NCI-H187 treated with DMSO at 0.1 percent for 48 hours (cell line): Measurements from ENCODE around the gene RFNG.

Source experiments
- DNase-seq: peaks from one replicate; lab custom pipeline; 2025; lab: John Stamatoyannopoulos, UW

The RFNG gene

DNA sequence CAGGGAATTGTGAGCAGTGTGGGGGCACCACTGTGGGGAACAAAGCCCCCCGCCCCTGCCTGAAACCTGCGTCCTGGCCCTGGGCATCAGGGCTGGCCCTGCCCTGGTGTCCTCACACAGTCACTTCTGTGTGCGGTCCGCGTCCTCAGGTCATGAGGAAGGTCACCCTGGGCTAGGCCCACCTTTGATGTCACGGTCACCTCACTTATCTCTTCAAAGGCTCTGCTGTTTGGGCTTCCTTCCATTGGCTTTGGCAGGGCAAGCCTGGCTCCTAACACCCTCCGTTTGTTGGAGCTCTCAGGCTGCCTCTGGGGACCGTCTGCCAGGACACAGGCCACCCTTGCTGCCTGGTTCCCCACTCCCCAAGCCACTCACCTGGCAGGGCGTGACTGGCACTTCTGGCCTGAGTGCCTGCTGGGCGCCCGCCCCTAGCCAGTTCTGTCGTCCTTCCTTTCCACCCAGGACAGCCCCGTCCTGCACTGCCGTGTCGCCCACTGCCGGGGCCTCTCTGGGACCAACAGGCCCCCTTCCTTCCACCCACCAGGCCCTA lies 37.8 kb downstream of the RFNG start:
- DNase-seq = no peak

DNA sequence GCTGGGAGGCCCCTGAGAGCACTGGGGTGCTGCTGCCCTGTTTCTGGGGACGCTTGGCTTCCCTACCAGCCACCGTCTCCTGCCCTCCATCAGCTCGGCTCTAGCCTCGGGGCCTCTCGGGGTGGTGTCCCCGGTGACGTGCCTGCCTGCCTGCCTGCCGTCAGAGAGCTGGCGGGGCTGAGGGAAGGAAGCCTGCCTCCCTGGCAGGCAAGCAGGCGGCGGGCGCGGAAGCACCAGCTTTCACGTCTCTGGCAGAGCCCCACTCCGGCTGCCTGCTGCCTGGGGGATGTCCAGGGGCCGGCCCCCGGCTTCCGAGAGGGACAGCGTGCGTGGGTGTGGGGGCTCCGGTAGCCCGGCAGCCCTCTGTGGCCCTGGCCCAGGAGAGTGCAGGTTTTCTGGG lies 38.3 kb downstream of the RFNG start:
- no peak for DNase-seq

- no peak for DNase-seq
Observed at GRCh38 chr17:82012640-82013295, 38.8 kb downstream of the RFNG start.

GRCh38 chr17:82012261-82012639 lies 39.4 kb downstream of the RFNG start:
- DNase-seq = no peak

GRCh38 chr17:82011617-82012187 lies 39.9 kb downstream of the RFNG start:
- DNase-seq = no peak

- no peak for DNase-seq
Observed at GRCh38 chr17:82010575-82011525, 40.8 kb downstream of the RFNG start.

DNA sequence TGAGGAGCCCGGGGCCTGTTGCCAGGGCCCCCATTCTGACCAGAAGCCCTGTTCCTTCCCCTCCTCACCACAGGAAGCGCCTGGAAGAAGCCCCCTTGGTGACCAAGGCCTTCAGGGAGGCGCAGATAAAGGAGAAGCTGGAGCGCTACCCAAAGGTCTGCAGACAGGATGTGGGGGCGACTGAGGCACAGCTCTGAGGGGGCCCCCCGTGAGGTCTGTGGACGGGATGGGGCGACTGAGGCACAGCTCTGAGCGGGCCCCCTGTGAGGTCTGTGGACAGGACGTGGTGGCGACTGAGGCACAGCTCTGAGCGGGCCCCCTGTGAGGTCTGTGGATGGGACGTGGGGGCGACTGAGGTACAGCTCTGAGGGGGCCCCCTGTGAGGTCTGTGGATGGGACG lies 42.2 kb downstream of the RFNG start:
- DNase-seq = no peak

- no peak for DNase-seq
Observed at GRCh38 chr17:82008941-82009405, 42.6 kb downstream of the RFNG start.

- no peak for DNase-seq
Observed at GRCh38 chr17:82008258-82008940, 43.2 kb downstream of the RFNG start.

GRCh38 chr17:82007495-82008257 lies 43.9 kb downstream of the RFNG start:
- no peak for DNase-seq

- DNase-seq = no peak
Observed at GRCh38 chr17:82007228-82007494, 44.5 kb downstream of the RFNG start.

GRCh38 chr17:82006468-82007227 lies 45.0 kb downstream of the RFNG start:
- no peak for DNase-seq

GRCh38 chr17:82005701-82006348 lies 45.8 kb downstream of the RFNG start:
- DNase-seq = no peak

- no peak for DNase-seq
Observed at GRCh38 chr17:82004517-82005455, 46.8 kb downstream of the RFNG start.

- DNase-seq = no peak
Observed at GRCh38 chr17:82003411-82004381, 47.9 kb downstream of the RFNG start.

- no peak for DNase-seq
Observed at GRCh38 chr17:82001571-82002056, 50.0 kb downstream of the RFNG start.

GRCh38 chr17:82000803-82001570 lies 50.6 kb downstream of the RFNG start:
- DNase-seq = no peak
